GM19438 (cell line): ENCODE data around the gene SNRPD1.
"Not testable (repeated sequence)": the region's sequence is repeated elsewhere in the genome, so short reads cannot be mapped to it uniquely, and the experiment has no call there.

Experiments used
- ATAC-seq: cut with Tn5 transposase; IDR thresholded peaks from one replicate; pipeline ENCODE4 v1.9.1; 2021; ENCODE audit warnings: low read depth; ENCODE audit not compliant: unreplicated experiment

SNRPD1 gene

DNA sequence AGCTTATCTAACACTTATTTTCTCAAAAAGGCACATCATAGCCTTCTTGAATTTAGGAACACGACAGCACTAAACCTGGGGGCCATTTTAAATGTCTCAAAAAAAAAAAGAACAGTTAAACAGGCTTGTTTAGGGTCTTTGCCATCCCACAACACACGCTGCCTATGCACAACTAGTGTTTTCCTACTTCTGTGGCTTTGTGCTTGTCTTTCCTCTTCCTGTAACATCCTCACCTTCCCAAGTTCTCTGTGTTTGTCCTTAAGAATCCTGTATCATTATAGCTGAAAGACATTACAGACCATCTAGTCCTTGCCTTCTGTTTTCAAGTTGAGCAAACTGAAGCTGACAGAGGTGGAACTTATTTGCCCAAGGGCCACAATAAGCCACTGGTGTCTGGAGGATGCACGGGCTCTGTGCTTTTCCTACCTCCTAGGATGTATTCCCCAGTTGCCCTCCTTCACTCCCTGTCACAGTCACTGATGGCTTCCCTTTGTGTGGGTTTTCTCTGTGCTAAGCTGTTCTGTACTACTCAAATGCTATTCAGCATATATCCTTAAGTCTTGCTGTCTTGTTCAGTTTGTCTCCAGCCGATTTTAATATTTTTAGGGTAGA lies 22.6 kb downstream of the SNRPD1 start:
- ATAC-seq = no peak

DNA sequence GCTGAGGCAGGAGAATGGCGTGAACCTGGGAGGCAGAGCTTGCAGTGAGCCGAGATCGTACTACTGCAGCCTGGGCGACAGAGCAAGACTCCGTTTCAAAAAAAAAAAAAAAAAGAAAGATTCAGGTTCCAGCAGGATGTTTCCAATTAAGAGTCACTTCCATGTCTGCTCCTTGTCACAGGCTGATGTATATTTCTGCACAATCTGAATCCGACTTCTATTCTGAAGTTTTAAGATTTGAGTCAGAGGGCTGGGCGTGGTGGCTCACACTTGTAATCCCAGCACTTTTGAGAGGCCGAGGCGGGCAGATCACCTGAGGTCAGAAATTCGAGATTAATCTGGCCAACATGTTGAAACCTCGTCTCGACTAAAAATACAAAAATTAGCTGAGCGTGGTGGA lies 24.7 kb downstream of the SNRPD1 start:
- no peak for ATAC-seq

DNA sequence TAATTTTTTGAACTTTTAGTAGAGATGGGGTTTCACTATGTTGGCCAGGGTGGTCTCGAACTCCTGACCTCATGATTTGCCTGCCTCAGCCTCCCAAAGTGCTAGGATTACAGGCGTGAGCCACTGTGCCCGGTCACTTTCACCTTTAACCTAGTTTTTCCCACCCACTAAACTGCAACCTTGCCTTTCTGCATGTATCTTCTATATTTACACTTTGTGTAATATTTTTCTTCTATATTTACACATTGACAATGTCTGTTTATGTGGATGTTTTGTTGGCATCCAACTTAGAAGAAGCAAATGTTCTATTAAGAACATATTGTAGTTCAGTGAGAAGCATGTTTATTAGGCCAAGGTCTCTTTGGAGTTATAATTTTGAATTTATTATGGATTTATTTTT lies 26.7 kb downstream of the SNRPD1 start:
- ATAC-seq = no peak

DNA sequence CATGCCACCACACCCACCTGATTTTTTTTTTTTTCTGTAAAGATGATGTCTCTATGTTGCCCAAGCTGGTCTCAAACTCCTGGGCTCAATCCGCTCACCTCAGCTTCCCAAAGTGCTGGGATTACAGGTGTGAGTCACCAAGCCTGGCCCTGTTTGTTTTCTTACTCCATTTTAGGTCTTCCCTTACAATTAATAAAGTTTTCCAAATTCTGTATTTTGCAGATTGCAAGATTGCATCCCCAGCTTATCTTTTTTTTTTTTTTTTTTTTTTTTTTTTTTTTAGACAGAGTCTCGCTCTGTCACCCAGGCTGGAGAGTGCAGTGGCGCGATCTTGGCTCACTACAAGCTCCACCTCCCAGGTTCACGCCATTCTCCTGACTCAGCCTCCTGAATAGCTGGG lies 28.3 kb downstream of the SNRPD1 start:
- ATAC-seq = not testable (repeated sequence)

DNA sequence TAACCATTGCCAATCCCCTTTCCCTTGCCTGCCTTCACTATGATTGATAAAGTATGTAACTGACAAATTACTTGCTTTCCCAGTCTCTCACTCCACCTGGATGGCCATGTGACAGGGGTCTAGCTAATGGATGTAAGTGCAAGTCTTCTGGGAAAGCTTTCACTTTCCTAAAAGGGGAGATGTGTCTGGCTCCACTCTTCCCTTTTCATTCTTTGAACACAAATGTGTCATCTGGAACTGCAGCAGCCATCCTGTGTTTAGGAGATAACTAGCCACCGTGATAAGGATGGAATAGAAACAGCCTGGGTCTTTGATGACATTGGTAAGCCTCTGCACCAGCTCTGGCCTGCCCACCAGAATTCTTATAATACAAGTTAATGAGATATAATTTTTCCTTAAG lies 38.2 kb downstream of the SNRPD1 start:
- no peak for ATAC-seq

DNA sequence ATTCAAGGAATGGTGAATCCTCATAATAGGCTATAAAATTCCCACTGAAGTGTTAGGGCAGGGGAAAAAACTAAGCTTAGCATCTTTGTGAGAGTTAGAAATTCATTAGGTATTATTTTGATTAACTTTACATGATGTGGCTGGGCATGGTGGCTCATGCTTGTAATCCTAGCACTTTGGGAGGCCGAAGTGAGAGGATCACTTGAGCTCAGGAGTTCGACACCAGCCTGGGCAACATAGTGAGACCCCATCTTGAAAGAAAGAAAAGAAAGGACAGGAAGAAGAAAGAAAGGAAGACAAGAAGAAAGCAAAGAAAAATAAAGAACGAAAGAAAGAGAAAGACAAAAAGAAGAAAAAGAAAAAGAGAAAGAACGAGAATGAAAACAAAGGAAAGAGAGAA lies 40.0 kb downstream of the SNRPD1 start:
- ATAC-seq = no peak

DNA sequence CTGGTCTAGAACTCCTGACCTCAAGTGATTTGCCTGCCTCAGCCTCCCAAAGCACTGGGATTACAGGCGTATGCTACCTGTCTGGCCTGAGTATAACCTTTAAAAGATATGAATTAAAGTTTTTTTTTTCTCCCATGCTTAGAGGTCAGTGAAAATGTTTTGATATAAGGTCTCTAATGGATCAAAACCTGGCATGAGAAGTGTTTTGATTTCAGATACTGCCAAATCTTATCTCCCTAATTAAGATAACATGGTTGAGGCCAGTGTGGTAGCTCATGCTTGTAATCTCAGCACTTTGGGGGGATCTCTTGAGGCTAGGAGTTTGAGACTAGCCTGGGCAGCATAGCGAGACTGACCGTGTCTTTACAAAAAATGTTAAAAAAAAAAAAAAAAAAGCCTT lies 41.2 kb downstream of the SNRPD1 start:
- ATAC-seq = no peak

DNA sequence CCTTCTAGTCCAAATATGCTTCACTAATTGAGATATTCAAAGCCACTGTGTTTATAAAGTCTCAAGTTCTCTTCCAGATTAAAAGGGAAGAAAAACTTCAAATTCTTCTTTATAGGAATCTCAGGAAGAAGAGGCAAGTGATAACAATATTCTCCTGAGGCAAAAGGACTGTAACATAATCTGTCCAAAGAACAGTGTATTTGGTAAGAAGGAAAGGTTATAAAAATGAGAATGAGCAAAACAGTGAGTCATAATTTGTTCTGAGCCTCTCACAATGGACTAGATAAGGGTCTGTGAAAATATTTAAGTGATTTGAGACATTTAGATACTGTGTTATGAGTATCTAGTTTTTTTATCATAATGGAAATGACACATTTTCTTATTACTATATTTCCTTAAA lies 44.3 kb downstream of the SNRPD1 start:
- no peak for ATAC-seq

DNA sequence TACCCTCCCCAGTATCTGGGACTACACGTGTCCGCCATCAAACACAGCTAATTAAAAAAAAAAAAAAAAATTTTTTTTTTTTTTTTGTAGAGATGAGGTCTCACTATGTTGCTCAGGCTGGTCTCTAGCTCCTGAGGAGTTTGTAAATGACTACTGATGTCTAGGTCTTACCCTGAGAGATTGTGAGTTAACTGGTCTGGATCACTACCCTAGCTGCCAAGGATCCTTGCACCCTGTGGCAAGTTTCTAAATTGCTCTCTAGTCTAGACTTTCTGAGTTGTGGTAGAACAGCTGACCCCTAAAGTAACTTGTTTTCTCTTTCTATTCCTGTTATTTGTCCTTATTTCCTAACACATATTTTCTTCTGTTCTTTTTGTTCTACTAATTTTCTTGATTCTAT lies 48.0 kb downstream of the SNRPD1 start:
- no peak for ATAC-seq

DNA sequence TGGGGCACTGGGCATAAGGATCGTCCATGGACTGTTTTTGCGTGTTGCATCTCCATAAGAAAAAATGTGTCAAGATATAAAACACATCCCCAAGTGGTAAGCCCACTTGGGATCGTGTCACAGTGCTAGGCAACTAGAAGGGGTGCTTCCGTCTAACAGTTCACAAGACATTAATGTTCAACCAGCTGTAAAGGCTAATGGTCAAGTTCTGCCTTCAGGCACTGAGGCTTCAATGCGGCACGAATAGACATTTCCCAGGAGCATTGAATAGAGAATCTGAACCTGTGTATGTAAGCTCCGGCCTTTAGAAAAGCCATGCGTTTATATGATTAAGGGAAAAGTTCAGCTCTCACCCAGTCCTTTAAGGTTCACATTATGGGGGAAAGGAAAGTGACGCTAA lies 50.5 kb downstream of the SNRPD1 start:
- ATAC-seq = no peak

DNA sequence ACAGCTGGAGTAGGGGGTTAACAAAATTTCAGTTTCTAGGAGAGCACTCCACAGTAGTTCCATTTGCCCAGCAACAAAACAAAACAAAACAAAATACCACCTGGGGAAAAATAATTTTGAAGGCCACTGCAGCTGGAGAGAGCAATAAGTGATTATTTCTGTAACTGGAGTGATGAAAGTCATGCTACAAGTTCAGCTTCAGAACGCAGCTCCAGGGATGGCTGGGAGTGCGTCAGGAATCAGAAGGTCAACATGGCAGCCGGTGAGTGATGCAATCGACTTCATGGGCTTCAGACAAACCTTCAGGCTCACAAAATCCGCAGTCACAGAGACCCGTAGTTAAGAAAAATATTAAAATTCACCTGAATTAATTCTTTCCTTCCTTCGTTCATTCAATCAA lies 51.5 kb downstream of the SNRPD1 start:
- ATAC-seq = no peak

DNA sequence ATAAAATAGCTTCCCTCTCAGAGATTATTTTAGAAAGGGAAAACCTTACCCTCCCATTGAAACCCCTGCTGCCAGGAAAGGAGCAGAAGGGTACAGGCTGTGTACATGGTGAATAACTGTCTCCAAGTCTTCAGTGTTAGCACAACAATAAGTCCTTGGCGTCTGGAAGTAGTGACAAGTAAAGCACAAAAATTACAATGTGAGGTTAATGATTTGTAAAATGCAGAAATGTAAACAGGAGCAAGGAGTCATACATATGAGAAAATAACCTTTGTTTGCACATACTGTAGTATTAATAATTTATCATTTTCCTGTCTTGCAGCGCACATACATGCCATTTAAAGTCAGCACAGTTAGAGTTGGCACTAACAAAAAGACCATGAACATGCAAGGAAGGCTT lies 52.0 kb downstream of the SNRPD1 start:
- ATAC-seq = no peak

DNA sequence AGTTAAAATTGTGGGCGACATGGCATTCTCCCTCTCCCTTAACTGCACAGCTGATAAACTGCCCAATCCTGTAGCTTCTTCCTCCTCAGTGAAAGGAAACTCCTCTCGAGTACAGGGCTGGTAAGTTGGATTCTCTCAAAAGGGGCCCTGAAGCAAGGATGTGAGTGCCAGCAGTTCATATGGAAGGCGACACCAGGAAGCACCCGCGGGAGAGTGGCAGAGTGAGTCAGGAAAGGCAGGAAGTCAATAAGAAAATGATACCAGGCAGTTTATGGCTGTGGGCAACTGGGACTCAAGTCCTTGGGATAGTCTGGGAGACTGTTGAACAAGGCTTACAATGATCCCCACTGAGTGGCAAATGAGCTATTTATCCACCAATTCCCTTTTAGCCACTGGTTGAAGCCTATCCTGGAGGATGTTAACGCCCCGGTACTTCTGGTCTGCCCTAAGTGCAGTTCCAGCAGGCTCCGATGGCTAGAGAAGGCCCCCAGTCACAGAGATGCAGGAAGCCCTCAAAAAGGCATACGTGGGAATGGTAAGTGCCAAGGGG lies 57.7 kb downstream of the SNRPD1 start:
- no peak for ATAC-seq

DNA sequence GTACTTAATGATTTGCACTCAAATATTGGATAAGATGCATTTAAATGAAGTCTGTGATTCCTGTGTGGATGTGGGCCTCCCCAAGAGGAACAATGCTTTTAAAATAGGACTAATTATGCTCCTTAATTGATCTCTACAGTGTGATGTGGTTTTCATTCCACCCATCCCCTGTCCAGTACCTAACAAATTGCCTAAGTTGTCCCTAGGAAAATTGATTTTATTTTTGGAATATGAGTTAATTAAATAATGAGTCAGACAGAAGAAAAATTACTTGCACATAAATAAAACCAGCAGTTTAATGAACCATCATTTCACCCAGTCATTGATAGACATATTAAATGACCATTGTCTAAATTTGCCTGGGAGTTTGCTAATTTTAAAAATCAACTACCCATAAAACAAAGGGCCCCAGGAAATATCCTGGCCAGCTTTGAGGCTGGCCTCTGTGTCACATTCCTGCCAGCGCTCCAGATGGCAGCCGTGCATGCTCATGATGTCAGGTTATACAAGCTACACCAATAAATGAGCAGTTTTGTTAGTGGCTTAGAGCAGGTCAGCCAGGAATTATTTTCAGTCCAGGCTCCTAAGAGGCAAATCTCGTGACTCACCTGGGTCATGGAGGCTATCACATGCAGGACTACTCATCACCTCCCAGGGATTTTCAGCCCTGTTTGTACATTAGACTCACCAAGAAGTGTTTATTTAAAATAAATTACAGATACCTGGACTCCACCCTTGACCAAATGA lies 60.6 kb downstream of the SNRPD1 start:
- ATAC-seq = no peak

DNA sequence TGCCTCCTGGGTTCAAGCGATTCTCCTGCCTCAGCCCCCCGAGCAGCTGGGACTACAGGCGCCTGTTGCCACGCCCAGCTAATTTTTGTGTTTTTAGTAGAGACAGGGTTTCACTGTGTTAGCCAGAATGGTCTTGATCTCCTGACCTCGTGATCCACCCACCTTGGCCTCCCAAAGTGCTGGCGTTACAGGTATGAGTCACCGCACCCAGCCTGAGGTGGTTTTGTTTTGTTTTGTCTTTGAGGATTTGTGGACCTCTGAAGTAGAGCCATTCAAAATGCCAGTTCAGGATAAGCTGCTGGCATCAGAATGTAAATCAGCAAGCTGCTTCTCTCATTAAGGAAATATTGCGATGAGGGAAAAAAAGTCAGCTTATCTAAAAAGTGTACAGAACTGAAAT lies 63.2 kb downstream of the SNRPD1 start:
- ATAC-seq = not testable (repeated sequence)

DNA sequence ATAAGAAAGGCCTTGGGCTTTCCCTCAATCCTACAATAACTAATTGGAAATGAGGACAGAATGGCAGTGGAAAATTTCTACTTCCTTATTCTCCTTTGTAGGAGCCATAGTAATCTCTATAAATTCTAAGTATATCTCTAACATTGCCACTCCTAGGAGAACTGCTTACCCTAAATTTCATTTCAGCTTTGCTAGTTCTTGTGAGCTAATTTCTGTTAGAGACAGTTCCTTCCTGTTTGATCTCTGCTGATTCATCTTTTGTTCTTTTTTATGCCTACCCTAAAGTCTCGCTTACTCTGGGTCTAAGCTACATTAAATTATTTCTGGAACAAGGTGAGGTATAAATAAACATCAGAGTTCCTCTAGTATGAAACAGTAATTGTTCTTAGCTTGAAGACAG lies 66.7 kb downstream of the SNRPD1 start:
- ATAC-seq = no peak

DNA sequence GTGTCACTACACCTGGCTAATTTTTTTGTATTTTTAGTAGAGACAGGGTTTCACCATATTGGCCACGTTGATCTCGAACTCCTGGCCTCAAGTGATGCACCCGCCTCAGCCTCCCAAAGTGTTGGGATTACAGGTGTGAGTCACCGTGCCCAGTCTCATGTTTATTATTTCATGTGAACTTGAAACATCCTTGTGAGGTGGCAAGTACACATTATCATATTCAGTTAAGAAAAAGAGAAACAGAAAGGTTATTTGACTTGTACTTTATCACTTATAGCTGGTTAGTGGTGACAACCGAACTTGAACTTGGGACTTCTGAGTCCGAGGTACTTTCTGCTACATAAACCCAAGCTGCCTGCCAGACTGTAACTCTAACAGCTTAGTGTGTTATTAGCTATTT lies 68.0 kb downstream of the SNRPD1 start:
- ATAC-seq = no peak

DNA sequence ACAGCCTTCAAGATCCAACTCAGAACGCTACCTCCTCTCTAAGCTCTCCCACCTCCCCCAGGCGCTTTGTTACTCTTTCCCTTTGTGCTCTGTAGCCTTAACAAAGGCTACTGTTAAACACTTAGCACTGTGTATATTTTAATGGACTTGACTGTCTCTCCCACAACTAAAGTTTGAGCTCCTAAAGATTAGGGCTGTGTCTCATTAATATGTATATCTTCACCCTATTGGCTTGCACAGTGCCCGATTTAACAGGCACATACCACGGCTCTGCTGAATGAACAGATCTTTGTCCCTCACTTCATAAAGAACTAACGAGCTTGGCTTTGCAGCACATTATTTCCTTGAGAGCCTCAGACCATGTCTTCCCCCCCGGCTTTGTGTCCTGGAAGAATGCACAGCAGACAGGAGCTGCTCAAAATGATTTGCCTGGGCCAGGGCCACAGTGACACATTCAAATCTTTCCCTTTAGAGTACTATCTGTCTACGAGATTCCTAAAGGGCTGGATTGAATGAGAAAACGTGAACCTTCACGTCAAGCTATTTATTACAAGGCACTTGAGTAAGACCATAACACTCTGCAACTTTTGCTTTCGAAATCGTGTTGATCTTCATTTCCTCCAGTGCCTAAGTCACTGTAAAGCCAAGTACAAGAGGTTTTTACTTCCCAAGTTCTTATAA lies 70.4 kb downstream of the SNRPD1 start:
- ATAC-seq = peak; percentile 38
